Retina (tissue), 1 donor: ENCODE measurements around the gene ACTL7A.
"Not testable (repeated sequence)": the region's sequence is repeated elsewhere in the genome, so short reads cannot be mapped to it uniquely, and the experiment has no call there.

ENCODE experiments used
- DNase-seq: peaks from one replicate; pipeline ENCODE4 v3.0.0-alpha.2; 2016

ACTL7A gene, protein sequence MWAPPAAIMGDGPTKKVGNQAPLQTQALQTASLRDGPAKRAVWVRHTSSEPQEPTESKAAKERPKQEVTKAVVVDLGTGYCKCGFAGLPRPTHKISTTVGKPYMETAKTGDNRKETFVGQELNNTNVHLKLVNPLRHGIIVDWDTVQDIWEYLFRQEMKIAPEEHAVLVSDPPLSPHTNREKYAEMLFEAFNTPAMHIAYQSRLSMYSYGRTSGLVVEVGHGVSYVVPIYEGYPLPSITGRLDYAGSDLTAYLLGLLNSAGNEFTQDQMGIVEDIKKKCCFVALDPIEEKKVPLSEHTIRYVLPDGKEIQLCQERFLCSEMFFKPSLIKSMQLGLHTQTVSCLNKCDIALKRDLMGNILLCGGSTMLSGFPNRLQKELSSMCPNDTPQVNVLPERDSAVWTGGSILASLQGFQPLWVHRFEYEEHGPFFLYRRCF

DNA sequence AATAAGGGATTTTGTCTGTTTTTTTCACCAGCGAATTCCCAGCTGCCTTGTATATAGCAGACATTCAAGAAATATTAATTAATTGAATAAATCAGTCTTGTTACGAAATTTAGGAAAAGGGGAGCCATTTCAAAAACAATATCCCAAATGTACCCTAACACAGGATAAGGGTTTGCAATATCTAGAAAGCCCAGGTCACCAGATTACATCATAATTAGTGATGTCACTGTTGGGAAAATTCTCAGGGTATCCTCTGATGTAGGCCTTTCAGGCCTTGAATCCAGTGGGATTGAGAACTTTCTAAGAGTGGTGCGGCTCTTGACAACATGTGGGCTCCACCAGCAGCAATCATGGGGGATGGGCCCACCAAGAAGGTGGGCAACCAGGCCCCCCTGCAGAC lies at the start of gene ACTL7A:
Gene ACTL7A (plus strand): TSS at position 270 of the 400 bp plus-strand sequence. CDS start 57 bp downstream, at position 327.
- no peak for DNase-seq

DNA sequence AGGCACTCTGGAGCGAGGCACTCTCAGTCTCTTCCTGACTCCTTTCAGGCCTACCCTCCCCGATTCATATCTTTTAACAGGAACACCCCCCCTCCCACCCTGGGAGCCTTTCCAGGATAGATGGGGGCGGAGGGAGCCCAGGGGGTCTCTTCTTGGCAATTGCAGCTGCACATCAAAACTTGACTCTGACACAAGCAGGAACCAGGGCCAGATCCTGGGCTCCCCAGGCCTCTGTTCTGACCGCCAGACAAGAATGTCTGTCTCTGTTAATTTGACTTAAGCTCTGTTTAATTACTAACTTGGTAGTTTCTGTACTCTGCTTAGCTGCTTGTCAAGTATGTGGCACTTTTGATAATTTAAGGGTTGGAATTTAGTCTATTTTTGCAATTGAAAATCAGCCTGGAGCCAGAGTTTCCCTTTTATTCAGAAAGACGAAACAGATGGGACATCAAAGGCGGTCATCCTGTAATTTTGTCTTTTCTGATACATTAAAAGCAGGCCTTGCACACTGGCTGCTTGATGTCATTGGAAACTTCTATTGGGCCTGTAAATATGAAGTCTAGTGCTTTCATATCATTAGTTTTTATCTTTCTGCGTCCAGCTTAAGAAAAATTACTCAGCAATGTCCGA lies 49.6 kb upstream of the ACTL7A start:
- DNase-seq: no peak

DNA sequence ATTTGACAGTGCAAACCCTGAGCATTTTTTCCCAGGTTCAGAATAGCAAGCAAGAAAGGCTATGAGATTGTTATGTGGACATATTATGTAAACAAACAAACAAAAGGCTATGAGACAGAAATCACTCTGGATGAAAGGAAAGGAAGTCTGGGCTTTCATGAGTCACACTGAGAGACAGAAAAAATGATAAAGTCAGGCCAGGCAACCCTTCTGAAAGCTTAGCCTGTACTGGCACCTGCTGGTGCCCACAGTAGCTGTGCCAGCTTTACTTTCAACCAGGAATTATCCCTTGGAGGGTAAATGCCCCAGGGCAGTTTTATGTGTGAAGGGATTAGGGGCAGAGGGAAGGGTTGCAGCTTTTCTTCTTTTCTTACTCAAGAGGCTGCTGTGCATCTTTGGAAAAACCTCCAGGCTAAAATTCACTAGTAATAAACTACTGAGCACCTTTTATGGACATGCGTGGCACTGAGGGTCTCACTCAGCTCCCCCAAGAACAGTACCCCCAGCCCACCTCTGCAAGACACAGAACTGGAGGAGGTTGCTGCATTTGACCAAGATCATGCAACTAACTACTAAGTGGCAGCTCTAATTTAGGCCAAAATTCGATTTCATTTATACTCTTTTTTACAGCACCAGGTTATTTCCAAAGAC lies 48.0 kb upstream of the ACTL7A start:
- no peak for DNase-seq

DNA sequence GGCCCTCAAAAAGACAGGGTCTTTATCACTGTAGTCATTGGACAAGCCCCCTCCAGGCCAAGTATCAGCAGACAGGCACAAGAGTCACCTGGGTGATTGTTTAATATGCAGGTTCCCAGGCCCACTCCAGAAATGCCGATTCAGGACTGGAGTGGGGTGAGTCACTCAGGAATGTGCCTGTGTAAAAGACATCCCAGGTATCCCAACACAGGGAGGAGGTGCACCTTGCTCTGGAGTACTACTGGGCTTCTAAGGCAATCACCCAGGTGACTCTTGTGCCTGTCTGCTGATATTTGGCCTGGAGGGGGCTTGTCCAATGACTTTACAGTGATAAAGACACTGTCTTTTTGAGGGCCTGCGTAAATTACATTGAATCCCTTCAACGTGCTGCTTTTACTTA lies 46.9 kb upstream of the ACTL7A start:
- DNase-seq: no peak

DNA sequence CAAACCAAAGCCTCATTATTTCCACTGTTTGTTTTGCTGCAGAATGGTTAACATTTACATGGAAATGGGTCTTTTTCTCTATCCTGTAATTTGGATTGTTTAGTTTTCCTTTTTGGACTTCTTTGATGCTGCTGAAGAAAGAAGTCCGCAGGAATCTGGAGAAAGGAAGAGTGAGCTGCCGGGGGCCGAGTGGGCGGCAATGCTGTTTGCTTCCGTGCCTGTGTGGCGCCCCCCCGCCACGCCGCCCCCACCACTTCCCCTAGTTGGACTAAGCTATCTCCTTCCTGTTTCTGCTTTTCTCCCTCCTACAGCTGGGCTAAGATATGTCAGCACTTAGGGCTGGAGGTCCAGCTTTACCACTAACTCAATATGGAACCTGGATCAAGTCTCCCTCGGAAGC lies 46.0 kb upstream of the ACTL7A start:
- DNase-seq: no peak

DNA sequence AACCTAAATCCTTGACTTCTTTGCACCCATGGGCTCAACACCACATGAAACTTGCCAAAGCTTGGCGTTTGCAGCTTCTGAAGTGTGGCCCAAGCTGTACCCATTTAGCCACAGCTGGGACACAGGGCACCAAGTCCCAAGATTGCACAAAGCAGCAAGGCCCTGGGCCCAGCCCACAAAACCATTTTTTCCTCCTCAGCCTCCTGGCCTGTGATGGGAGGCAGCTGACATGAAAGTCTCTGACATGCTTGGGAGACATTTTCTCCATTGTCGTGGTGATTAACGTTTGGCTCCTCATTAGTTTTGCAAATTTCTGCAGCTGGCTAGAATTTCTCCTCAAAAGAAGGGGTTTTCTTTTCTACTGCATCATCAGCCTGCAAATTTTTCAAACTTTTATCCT lies 38.2 kb upstream of the ACTL7A start:
- DNase-seq: no peak

DNA sequence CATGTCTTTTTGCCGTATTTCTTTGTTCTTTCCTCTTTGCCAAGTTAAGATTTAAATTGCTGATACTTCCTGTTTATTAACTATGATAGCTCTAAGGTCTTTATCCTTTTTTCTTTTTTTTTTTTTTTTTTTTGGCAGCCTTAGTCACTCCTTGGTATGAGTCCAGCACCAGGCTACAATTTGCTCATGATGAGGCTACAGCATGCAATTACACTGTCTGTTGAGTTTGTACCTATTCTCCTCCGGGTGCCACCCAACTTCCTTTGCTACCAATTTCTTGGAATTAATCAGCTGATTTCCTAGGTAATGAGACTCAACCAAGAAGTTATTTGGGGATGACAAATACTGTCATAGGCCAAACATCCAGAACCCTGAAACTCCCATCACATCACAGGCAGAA lies 31.8 kb upstream of the ACTL7A start:
- no peak for DNase-seq

DNA sequence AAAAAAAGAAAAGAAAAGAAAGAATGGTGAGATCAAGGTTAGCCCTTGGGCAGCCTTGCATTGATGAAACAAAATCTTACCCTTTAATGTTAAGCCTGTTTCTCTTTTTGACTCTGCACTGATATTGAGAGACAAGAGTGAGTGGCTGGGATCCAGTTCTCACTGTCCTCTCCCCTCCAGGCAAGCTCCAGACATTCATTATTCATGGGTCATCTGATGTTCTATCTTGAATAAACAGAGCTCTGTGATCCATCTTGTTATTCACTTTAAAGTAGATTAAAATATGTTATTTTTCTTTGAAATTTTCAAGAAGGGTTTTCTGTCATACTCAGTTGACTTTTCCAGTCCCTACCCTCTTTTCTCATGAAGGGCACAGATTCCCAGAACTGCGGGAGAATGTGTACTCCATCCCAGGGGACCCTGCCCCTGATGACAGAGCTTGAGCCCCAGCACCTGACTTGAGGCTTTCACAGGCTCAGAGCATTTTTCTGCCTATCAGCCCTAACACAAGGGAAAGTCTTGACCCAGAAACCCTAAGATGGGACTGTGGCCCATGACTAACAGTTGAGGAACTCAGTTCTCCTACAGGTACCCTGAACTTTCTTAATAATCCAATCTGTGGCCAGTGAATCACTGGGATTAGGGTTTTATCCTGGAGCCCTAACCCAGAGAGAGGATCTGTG lies 30.4 kb upstream of the ACTL7A start:
- DNase-seq: no peak

DNA sequence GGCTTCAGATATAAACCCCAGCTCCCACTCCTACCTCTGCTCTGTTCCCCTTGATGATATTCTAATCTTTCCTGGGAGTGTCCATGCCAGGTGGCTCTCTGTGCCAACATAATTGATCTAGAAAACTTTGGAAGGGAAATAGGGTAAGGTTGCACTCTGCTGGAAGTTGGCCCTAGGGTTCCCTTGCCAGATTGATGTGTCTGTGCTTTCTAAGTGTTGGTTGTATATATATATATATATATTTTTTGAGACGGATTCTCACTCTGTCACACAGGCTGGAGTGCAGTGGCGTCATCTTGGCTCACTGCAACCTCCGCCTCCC lies 29.9 kb upstream of the ACTL7A start:
- DNase-seq: no peak

DNA sequence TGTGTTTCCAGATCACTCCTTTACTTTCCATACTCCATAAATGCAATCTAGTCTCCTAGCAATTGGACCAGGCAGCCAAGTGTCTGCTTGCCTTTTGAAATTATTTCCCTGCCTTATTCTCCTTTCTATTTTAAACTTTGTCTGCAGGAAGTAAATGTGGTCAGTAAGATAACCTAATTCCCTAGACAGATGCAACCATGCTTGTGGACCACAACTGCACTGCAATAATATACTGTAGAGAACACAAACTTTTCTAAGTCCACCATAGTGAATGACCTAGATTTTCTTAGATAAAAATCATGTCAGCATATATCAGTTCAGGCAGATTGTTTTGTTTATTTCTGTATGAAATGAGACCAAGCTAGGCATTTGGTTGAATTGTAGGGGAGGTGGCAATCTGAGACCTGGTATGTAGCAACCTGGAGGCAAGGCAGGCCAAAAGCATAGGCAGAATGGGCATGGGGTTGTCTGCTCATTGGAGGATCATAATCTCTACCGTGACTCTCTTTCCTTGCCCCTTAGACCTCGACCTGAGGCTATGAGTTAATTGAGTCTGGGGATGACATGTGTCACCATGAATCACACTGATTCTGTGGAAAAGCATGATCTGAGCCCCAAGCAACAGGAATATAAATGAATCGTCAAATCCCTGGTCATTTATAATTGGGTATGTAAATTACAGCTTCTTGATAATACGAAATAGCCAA lies 27.0 kb upstream of the ACTL7A start:
- DNase-seq: no peak

DNA sequence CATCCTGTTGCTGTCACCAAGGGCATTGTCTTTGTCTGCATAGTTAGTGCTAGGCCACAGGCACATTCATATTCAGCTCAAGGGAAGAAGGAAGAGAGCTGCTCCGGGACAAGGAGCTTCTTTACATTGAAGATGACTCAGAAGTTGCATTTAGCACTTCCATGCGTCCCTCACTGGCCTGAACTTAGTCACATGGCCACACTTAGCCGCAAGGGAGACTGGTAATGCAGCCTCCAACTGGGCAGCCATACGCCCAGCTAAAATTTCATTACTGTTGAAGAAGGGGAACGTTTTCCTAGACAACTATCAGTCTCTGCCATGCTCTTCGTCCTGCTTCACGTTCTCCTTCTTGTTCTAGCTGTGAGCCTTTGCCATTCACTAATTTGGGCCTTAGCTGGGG lies 26.2 kb upstream of the ACTL7A start:
- peak; percentile 9 for DNase-seq

DNA sequence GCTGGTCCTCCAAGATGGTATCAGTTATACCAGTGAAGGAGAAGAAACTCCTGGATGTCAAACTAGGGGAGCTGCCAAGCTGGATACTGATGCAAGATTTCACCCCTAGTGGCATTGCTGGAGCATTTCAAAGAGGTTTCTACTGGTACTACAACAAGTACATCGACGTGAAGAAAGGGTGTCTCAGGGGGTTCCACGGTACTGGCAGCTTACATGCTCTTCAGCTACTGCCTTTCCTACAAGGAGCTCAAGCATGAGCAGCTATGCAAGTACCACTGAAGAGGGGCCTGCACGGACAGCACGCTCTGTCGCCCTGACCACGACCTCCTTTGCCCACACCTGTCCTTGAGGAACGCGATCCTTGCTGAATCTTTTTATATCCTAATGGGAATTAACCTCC lies 25.7 kb upstream of the ACTL7A start:
- DNase-seq: peak; percentile 11

DNA sequence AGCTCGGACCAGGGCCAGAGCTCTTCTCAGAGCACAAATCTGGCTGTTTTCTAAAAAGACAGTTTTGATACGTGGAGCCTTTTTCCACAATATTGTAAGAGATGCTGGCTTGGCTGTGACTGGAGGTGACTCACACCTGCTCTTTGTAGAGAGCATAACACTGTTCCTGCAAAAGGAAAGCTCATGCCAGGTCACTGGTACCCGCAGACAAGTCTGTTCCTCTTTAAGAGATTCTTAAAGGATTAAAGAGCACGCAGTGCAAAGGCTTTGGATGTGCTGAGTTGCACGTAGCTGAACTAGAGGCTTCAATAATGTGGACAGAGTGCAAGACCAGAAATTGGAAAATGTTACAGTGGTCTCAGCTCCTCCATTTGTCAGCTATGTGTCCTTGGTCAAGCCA lies 25.3 kb upstream of the ACTL7A start:
- no peak for DNase-seq

DNA sequence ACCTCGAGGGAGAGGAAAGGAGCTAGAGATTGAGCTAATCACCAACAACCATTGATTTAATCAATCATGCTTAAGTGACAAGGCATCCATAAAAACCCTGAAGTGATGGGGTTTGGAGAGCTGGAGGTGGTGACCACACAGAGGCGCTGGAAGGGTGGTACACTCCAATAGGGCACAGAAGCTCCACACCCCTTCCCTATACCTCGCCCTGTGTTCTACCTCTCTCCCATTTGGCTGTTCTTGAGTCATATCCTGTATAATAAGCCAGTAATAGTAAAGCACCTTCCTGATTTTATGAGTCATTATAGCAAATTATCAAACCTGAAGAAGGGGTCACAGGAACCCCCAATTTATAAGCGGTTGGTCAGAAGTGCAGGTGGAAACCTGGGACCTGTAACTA lies 24.5 kb upstream of the ACTL7A start:
- no peak for DNase-seq

DNA sequence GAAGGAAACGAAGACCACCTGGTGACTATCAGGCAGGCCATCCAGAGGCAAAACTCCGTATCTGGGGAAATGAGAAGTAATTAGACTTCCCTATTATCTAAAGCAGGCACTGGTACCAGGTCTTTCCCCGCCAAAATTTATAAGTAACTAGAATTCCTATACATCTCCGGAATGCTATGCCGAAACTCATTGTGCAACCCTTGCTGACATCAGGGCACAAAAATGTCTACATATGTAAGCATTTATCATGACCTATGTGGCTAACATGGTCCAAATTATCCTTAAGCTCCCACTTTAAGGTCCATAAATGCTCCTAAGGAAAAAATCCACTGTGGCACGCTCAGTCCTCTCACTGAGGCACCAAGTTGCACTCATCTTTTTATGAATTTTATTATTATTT lies 24.0 kb upstream of the ACTL7A start:
- no peak for DNase-seq

DNA sequence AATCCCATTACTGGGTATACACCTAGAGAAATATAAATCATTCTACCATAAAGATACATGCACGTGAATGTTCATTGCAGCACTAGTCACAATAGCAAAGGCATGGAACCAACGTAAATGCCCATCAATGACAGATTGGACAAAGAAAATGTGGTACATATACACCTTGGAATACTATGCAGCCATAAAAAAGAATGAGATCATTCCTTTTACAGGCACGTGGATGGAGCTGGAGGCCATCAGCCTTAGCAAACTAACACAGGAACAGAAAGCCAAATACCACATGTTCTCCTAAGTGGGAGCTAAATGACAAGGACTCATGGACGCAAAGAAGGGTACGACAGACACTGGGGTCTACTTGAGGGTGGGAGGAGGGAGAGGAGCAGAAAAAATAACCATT lies 22.5 kb upstream of the ACTL7A start:
- not testable (repeated sequence) for DNase-seq

DNA sequence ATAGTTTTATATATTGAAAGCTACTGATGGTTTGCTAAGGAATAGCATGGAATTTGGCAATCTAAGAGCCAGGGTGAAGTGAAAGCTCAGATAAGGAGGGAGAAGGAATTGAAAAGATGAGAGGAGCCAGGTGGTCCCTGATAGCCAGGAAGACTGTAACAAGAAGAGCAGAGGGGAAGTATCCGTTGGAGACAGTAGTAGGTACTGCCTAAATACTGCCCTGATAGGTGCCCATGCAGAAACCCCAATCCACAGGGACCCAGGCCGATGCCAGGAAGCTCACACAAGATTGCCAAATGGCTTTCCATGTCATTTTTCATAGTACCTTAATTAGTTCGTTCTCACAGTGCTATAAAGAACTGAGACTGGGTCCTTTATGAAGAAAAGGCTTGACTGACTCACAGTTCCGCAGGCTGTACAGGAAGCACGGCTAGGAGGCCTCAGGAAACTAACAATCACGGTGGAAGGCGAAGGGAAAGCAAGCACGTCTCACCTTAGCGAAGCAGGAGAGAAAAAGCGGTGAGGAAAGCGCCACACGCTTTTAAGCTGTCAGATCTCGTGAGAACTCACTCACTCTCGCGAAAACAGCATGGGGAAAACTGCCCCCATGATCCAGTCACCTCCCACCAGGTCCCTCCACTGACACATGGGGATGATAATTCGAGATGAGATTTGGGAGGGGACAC lies 19.3 kb upstream of the ACTL7A start:
- DNase-seq: peak; percentile 30

DNA sequence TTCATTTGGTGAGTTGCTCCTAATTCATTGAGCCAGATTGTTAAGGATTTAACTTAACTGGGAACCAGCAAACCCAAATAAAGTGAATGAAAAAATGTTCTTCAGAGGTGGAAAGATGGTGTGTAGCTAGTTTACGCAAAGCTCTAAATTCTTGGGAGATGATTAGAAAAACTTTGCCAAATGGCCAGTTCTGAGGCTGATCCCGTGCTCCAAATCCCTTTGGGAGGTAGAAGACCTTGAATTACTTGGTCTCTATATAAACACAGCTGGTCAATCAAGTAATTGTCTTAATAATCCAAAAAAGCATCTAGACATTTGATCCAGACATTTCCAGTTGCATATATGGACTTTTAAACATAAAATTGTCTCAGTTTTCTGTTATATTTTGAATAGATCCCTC lies 17.7 kb upstream of the ACTL7A start:
- DNase-seq: no peak

DNA sequence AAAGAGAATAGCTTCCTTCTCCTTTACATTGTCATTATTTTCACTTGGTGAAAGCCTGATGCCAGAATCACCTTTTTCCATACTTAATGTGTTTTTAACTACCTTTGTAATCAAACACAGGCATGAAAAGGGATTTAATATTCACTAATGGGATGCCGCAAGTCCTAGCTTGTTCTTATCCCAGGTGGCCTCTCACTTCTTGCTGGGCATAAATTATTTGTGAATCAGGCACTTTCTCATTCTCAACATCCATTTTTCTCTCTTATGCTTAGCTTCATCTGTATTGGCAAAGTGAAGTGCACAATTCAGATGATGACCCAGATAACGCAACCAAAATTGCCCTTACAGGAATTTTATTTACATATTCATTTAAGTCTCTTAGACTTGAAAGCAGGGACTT lies 17.2 kb upstream of the ACTL7A start:
- DNase-seq: no peak

DNA sequence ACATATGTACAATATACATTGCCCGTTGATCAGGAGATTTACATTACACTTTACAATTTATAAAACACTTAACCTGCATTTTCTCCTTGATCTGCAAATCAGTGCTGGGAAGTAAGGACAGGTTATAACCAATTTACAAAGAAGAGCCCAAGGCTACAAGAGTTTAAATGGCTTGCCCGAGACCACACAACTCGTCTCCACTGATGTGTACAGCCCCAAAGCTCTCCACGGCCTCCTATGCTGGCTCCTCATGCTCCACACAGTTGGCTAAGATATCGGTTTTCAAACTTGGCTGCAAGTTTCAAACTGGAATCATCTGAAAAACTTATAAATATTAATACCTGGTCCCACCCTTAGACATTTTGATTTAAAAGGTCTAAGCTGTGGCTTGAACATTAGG lies 16.6 kb upstream of the ACTL7A start:
- no peak for DNase-seq

DNA sequence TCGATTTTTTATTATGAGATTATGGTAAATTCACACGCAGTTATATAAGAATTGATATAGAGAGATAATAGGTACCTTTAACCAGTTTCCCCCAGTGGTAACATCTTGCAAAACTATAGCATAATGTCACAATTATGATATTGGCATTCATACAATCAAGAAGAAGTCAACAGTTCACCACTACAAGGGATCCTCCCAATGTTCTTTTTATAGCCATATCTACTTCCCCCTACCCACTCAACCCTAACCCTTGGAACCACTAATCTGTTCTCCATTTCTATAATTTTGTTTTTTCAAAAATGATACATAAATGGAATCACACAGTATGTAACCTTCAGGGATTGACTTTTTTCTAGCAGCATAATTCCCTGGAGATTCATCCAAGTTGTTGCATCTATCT lies 16.1 kb upstream of the ACTL7A start:
- no peak for DNase-seq

DNA sequence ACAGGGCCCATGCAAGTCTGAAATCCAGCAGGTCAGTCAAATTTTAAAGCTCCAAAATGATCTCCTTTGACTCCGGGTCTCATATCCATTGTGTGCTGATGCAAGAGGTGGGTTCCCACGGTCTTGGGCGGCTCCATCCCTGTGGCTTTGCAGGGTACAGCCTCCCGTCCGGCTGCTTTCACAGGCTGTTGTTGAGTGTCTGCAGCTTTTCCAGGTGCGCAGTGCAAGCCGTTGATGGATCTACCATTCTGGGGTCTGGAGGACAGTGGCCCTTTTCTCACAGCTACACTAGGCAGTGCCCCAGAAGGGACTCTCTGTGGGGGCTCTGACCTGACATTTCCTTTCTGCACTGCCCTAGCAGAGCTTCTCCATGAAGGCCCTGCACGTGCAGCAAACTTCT lies 13.8 kb upstream of the ACTL7A start:
- DNase-seq: not testable (repeated sequence)
